Measurements from ENCODE around the gene CDC42EP4.

Gene CDC42EP4

DNA sequence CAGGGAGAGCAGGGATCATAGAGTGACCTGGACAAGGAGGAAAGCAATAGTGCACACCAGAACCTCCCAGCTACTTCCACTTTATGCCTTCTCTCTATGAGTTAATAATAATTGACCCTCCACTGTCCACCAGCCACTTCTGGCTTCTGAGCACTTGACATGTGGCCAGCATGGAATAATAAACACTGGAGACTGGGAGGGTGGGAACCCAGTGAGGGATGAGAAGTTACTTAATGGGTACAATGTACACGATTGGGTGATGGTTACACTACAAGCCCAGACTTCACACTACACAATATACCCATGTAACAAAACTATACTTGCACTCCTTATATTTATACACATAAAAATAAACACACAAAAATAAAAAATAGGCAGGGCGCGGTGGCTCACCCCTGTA is 11.4 kb downstream of the CDC42EP4 start:
- DNase-seq (ENCODE audit: low spot score): no peak

DNA sequence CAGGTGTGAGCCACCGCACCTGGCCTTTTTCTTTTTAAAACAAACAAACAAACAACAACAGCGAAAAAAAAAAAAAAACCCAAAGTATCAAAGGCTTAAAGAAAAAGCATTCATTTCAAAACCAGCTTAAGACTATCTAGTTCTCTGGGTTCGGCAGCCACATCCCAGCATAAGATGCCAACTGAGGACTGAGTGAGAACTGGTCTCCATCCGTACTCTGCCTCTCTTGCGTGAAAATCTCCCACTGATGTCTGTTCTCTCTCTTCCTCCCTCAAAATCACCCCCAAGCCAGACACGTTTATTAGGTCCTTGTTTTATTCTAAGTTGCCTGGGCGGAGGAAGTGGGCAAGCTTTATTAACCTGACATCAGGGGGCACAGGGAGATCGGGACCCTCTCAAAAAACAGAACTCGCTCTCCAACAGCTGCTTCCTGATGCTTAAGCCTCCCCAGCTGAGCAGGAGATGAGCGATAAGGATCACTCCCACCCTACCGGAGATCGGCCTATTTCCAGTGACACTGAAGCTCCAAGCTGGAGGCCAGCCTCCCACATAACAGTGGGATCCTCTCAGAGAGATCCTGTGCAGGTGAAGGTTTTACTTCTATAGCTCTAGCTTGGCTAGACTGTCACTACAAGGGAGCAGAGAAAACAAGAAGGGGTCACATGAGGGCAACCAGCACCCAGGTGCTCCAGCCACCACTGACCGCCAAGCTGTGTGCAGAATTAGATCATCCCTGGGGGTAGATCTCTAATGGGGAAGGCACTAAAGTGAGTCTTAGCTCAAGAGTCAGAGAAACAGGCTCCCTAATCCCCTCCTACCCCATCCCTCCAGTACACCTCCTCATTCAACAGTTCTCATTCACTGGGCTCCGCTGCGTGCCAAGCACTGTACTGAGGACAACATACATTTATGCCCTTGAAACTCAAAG is 13.6 kb downstream of the CDC42EP4 start:
- no peak for DNase-seq (ENCODE audit: low spot score)

DNA sequence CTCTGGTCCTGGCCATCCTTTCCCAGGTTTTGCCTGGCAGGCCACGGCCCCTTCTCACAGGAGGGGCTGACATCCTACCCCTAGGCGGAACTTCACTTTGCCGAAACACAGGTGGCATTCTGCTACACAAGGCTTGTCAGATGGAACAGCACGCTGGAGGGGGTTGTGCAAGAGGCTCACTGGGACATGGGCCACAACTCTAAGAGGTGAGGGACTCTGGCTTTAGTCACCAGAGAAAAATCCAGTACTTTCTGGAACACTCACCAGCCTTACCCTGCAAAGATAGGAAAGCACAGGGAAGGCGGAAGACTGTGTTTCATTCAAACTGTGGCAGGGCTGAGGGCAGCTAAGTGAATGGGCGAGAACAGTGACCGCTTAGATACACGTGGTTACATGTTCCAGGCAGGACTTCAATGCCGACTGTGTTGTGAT is 18.3 kb downstream of the CDC42EP4 start:
- peak; percentile 80 for DNase-seq (ENCODE audit: low spot score)

DNA sequence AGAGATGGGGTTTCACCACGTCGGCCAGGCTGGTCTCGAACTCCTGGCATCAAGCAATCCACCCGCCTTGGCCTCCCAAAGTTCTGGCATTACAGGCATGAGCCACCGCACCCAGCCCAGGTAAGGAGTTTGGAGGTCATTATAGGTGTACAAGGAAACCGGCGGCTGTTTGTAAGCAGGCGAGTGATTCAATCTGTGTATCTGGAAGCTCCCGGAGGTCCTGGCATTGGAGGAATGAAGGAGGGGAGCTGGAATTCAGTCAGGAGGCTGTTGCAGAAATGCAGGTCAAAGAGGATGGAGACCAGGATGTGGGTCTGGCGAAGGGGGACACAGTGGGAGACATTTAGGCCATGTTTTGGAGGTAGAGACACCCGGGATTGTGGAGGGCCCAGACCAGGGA is 18.8 kb downstream of the CDC42EP4 start:
- DNase-seq (ENCODE audit: low spot score): no peak

DNA sequence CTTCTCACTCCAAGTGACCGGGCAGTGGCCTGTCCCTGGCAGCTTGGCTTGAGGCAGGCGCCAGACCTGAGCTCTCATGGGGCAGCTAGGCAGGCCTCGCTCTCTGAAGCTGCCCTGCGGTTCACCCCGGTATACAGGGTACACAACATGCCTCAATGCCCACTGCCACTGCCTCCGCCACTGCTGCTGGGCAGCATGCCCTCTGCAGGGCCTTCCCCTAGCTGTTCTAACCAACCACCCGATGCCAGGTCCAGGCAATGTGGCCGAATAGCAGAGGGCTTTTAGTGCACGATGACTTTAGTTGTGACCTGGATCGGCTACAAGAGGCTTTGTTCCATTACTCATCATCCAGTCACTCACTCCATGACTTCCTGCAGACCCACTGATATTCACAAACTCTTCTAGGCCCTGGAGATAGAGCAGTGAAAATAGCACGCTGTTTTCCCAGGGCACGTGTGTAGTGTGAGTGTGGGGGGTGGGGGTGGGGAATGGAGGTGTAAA is 19.7 kb downstream of the CDC42EP4 start:
- peak; percentile 42 for DNase-seq (ENCODE audit: low spot score)

DNA sequence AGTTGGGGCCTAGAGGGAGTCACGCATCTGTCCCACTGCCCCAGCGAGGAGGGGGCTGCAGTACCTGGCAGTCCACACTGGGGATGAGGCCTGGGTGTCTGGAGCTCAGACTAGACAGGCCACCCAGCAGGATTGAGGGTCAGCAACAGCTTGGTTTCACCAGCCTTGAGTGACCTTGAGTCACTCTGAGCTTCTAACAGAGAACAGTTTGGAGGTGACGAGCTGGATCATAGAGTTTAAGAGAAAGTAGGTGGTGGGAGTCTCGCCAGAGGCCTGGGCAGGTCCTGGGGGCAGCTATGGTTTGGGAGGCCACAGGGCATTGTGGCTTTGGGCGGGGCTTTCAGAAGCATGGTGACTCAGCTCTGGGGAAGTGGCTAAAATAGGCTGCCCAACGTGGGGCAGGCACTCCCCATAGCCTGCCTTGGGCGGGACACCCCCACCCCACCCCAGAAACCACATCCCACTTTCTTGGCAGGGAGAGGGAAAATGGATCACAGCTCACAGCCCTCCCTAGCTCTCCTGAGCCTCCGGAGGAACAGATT is 20.5 kb downstream of the CDC42EP4 start:
- DNase-seq (ENCODE audit: low spot score): peak; percentile 95

DNA sequence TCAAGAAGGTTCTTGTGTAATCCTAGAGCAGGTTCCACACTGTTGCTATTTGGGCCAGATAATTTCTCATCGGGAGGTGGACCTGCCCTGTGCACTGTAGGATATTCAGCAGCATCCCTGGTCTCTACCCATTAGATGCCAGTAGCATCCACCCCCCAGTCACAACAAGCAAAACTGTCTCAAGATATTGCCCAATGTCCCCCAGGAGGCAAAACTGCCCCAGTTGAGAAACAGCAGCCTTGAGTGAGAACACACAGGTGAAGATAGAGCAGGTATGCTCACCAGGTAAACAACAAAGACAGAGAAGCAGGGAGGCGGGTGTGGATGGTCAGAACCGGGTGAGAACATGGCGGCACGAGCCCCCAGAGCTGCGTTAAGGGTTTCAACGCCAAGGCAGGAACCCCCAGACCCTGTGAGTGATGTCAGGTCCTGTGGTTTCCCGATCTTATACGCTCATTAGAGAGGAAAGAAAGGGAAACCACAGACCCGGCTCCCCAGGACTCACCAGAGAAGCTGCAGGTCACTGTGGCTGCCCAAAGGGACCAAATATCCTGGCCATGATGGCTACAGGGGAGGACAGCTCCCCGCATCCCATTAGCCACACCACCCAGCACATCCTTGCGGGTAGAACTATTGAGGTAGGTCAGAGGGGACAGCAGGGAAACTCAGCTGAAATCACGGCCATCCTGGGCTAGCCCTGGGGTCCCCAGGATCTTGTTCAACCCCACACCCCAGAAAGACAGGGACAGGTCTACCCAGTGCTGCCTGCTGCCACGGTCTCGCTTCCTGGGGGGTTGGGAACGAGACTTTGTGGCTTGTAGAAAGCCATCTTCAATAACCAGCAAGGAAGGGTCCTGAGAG is 21.2 kb downstream of the CDC42EP4 start:
- no peak for DNase-seq (ENCODE audit: low spot score)

DNA sequence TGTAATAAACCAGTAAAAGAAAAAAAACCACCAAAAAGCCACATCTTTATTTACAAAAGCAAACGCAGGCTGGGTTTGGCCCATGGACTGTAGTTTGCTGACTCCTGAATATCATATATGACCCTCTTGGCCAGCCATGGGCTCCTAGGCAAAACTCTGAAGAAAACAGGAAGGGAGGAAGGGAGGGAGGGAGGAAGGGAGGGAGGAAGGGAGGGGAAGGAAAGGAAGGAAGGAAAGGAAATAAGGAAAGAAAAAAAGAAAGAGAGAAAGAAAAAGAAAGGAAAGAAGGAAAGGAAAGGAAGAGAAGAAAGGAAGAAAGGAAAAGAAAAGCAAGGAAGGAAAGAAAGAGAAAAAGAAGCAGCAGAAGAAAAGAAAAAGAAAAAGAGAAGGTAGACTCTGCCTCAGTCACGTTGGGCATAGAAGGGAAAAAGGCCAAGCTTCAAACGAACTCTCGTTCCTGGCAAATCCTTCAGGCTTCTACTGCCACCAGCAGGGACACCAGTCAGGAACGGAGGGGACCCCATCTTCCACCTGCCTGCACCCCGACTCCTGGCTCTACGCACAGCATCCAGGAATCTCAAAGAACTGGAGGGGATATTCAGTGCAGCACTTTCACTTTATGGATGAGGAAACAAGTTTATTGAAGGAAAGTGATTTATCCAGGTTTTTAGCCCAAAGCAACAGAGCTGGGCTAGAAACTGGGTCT is 22.1 kb downstream of the CDC42EP4 start:
- no peak for DNase-seq (ENCODE audit: low spot score)

DNA sequence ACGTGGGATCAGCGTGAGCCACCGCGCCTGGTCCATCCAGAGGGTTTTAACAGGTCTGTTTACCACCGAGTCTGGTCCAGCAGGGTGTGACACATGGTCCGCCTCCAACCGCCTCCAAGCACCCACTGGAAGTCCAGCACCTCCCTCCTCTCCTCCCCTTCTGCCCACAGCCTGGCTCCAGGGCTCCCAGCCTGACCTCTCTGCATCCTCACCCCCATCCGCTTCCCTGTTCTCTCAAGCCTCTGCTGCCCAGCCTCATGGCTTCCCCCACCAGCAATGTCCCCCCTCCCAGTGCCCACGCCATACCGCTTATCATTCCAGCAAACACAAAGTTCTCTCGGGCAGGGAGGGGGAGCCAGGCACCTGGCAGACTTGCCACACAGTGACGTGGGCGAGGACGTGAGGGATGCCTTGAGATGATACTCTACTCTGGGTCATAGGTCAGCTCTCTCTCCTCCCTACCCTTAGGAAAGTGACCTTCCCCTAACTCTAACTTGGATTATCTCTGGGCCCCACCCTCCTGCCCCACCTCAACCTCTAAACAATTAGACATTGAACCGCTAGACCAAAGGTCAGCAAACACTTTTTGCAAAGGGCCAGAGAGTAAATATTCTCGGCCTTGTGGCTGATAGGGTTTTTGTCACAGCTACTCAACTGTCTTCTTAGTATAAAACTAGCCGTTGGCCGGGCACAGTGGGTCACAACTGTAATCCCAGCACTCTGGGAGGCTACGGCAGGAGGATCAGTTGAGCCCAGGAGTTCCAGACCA is 23.1 kb downstream of the CDC42EP4 start:
- no peak for DNase-seq (ENCODE audit: low spot score)

DNA sequence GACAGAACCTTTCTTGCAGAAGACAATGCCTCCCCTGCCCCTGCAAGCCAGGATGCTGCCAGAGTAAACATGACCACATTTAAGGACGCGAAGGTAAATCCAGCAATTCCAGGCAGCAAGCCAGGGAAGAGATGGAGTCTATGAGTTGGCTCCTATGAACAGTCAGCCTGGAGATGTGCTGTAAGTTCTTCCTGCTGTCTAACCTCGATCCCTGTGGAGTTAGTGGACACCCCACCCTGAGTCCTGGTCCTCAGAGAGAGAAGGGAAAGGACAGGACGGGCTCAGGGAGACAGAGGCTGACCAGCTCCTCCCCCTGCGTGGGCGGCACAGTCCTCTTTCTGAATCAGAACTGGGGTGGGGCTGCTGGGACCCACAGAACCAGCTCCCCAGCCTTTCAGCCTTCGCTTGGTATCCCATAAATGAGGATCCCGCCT is 24.9 kb downstream of the CDC42EP4 start:
- DNase-seq (ENCODE audit: low spot score): peak; percentile 40

DNA sequence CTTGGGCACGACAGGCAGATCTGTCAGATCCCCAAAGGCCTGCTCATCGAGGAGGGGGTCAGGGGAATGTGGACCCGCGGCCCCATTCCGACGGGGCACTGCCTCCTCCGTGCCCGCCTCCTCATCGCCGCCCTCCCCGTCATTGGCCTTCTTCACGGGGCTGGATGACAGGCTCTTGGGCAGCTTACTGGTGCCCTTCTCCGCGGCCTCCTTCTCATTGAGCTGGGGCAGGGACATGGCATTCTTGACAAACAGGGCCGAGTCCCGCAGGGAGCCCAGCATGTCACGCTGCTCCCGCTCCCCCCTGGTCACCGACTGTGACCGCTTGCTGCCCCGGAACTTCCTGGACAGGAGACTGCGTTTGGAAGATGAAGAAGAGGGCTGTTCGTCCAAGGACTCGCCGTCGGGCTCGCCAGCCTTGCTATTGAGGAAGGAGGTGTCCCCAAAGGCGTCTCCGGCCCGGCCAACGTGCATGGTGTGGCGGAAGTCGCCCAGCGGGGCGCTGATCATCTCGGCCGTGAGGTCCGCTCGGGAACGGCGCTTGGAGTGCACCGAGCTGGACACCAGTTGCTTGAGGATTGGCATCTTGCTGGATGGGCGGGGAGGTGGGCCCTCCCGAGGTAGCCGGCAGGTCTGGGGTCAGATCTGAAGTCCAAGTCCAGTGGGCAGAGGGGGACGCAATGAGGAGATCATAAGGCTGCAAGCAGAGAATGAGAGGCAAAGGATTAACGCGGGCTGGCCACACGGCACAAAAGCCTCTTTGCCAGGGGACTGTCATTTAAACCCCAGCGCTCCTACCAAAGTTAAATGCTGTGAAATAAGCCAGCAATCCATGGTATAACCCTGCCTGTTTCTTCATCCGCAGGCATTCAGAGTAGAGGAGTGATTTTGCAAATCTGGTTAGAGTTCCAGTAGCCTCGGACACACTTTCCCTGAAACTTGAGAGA is 25.6 kb downstream of the CDC42EP4 start:
- DNase-seq (ENCODE audit: low spot score): no peak

DNA sequence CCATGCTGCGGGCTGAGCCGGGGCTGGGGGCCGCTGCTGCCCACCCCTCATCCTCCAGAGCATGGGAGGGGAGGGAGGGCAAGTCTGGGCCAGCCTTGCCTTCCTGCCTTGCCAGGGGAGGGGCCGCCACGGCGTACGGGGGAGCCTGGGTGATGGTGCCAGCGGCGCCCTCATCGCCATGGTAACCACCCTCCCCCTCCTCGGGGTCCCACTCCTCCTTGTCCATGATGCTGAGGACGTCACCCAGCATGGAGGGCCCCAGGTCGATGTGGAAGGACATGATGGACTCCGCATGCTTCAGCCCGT is 26.2 kb downstream of the CDC42EP4 start:
- no peak for DNase-seq (ENCODE audit: low spot score)

DNA sequence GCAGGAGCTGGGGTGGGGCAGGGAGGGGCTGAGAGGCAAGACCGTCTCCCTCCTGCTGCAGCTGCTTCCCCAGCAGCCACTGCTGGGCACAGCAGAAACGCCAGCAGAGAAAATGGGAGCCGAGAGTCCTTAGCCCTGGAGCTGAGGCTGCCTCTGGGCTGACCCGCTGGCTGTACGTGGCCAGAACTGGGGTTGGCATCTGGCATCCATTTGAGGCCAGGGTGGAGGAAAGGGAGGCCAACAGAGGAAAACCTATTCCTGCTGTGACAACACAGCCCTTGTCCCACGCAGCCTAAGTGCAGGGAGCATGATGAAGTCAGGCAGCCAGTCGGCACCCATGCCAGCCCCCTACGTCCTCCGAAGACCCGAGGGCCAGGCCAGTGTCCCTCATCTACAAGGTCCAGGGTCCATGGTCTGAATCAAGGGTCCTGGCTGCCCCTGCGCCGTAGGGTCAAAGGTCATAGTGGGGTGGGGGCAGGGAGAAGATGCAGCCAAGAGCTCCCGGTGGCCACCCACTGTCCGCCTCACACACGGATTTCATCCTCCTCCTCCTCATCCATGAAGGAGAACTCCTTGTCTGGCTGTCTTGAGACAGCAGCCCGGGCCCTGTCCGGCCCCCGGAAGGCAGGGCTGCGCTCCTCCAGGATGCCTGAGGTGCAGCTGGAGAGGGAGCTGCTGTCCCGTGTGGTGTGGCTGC is 26.7 kb downstream of the CDC42EP4 start:
- no peak for DNase-seq (ENCODE audit: low spot score)

DNA sequence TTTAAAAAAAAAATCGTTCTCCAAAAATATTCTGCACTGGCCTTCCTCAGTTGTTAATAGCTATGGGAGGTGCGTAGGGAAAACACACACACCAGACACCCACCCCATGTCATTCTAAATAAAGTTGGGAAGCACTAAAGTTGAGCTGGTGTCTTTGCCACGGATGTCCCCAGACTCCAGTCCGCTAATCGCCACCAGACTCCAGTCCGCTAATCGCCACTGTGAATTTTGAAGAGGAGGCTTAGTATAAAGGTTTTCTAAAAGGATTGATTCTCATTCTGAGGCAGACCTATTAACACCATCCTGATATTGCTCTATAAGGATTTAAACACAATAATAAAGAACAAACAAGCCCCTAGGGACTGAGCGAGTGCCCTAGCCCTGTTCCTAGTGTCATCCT is 27.4 kb downstream of the CDC42EP4 start:
- DNase-seq (ENCODE audit: low spot score): no peak

DNA sequence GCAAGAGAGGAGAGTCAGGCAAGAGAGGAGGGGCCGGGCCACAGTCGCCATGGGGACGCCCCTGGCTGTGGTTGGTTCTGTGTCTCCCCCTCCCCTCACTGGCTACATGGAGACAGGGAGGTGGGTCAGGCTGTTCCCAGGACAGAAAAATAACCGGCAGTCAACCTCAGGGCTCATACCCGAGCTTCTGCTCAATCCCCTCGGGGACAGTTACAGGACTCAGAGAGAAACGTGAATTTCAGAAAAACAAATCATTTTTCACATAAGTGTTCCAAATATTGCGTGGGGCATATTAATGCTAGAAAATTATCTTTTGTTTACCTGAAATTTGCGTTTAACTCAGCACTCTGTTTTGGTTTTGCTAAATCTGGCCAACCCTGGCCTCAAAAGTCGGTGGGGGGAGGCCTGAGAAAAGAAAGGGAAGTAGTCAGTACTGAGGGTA is 27.9 kb downstream of the CDC42EP4 start:
- no peak for DNase-seq (ENCODE audit: low spot score)

DNA sequence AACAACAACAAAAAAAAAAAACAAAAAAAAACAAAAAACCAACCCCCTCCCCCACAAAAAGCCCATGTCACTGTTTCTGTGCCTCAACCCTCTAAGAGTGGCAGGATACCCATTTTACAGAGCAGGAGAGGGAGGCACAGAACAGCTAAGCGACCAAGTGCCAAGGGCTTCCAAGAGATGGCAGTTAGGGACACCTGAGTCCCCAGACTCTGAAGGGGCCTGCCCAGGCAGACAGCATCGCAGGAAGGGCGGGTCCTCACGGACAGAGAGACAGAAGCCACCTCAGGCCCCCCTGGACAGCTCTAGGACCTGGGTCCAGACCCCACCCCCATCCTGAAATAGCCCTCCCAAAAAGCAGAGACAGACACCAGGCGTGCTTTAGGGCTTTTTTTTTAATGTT is 28.6 kb downstream of the CDC42EP4 start:
- DNase-seq (ENCODE audit: low spot score): no peak

DNA sequence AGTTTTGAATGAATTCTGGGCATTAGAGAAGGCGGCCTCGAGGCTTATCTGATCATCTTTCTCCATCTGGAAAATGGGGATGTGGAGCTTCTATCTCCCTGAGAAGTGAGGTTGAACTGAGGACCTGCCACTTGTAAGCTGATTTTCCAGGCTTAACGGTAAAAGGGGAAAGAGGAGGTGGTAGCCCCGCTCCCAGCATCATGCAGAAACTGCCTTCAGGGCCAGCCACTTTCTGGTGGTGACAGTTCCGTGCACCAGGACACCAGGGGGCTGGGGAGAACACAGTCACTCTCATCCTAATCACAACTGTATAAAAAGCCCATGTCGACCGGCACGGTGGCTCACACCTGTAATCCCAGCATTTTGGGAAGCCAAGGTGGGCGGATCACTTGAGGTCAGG is 29.2 kb downstream of the CDC42EP4 start:
- DNase-seq (ENCODE audit: low spot score): no peak

DNA sequence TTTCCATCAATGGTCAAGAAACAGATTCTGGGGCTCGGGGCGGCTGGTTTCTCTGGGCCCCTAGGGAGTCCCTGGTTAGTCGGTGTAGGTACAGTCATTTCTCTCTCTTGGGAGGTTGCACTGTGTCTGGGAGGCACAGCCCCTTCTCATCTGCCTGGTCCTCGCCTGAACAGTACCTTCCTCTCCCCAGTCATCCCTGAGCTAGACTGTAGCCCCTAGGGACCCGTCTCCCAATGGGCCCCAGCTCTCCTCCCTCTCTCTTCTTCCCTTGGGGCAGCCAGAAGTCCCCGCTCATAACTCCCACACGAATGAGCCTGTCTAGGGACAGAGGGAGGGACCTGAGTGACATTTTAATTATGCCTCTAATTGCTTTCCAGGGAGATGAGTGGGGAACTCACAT is 29.9 kb downstream of the CDC42EP4 start:
- DNase-seq (ENCODE audit: low spot score): no peak

DNA sequence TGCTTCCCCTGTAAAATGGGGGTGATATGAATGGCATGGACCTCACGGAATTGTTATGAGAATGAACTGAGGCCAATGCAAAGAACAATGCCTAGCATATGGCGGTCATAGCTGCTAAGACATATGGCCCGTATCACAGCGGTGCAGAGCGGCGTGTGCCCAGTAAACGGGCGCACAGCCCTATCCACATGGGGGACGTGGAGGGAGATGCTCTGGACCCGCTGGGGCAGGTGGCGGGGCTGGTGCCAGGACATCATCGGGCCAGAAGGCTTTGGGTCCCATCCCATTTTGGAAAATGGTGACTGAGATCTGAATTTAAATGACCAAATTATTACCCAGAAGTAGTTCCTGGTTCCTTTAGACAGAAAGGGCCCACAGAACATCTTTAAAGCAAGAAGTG is 31.6 kb downstream of the CDC42EP4 start:
- no peak for DNase-seq (ENCODE audit: low spot score)

Data from GM03348 (cell line).